Endothelial cell of umbilical vein (primary cell): ENCODE results near the gene ZNF559.

Experiments
- TF ChIP-seq, protein P1 (sequence below), 2 donors: IDR thresholded peaks; 1 replicate in 1 of 2; 2 replicates in 1 of 2; pipeline ENCODE4 v1.5.1; 2011; ENCODE audit warnings: low read length in 2 of 2, mild to moderate bottlenecking in 2 of 2, moderate library complexity in 2 of 2, control low read depth in 1 of 2, inconsistent platforms in 1 of 2, low read depth in 1 of 2; ENCODE audit not compliant: insufficient read depth in 1 of 2; ENCODE audit errors: extremely low read depth in 1 of 2
- TF ChIP-seq, protein P2 (sequence below): IDR thresholded peaks from 2 replicates; pipeline ENCODE4 v1.6.1; 2011; ENCODE audit not compliant: insufficient read depth, insufficient read length

- TF ChIP-seq, protein P1, sequence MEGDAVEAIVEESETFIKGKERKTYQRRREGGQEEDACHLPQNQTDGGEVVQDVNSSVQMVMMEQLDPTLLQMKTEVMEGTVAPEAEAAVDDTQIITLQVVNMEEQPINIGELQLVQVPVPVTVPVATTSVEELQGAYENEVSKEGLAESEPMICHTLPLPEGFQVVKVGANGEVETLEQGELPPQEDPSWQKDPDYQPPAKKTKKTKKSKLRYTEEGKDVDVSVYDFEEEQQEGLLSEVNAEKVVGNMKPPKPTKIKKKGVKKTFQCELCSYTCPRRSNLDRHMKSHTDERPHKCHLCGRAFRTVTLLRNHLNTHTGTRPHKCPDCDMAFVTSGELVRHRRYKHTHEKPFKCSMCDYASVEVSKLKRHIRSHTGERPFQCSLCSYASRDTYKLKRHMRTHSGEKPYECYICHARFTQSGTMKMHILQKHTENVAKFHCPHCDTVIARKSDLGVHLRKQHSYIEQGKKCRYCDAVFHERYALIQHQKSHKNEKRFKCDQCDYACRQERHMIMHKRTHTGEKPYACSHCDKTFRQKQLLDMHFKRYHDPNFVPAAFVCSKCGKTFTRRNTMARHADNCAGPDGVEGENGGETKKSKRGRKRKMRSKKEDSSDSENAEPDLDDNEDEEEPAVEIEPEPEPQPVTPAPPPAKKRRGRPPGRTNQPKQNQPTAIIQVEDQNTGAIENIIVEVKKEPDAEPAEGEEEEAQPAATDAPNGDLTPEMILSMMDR (IDR thresholded peaks at IDR 0.05; ENCODE audit: extremely low read depth in 1 of 2, insufficient read depth in 1 of 2, low read depth in 1 of 2, low read length in 2 of 2): no peak
- TF ChIP-seq, protein P2, sequence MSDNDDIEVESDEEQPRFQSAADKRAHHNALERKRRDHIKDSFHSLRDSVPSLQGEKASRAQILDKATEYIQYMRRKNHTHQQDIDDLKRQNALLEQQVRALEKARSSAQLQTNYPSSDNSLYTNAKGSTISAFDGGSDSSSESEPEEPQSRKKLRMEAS: no peak
Measured at GRCh38 chr19:9342610-9343304, 18.8 kb downstream of the ZNF559 start.
